Stimulated activated CD4-positive, alpha-beta T cell treated with anti-CD3 and anti-CD28 coated beads, Interleukin-1b, Interleukin-23, amount 100 ng/mL, for 4 hours (primary cell): ENCODE data around the gene INPP5A.
"Not testable (repeated sequence)": the region's sequence is repeated elsewhere in the genome, so short reads cannot be mapped to it uniquely, and the experiment has no call there.

Experiments used
- DNase-seq, 2 donors: peaks; one replicate each; pipeline ENCODE4 v3.0.0-alpha.2; 2020; ENCODE audit warnings: low read depth in 2 of 2

The INPP5A gene

DNA sequence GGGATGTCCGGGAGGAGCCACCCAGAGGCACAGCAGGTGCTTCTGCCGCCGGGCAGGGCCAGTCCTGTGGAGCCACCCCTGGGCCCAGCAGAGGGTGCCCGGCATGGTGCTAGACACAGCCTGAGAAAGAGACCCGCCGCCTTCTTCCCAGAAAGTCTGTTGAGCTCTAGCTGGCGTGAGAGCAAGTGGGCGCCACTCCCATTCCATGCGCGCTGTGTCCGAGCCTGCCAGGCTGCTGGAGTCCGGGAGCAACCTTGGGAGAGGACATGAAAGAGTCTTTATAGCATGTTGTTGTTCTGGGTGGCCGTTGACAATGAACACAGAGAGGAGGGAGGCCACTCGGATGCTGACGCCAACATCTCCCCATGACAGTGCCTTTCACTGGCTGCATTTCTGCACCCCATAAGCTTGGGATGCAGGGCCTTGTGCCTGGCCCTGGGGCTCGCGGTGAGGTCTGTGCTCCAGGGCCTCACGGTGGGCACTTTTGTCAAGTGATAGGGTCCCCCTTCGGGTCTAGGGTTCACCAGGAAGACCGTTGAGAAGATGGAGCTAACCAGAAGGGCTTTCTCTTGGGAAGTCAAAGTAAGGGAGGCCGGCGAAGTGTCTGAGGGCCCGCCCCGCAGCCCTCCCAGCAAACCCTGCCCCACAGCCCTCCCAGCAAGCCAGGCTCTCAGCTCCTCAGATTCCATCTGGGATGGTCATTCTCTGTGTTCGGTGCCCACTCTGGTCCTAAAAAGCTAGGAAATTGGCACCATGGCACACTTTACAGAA lies 201.1 kb downstream of the INPP5A start:
- DNase-seq = no peak

GRCh38 chr10:132739225-132739613 lies 201.6 kb downstream of the INPP5A start:
- no peak for DNase-seq

GRCh38 chr10:132740588-132740987 lies 203.0 kb downstream of the INPP5A start:
- DNase-seq = no peak

DNA sequence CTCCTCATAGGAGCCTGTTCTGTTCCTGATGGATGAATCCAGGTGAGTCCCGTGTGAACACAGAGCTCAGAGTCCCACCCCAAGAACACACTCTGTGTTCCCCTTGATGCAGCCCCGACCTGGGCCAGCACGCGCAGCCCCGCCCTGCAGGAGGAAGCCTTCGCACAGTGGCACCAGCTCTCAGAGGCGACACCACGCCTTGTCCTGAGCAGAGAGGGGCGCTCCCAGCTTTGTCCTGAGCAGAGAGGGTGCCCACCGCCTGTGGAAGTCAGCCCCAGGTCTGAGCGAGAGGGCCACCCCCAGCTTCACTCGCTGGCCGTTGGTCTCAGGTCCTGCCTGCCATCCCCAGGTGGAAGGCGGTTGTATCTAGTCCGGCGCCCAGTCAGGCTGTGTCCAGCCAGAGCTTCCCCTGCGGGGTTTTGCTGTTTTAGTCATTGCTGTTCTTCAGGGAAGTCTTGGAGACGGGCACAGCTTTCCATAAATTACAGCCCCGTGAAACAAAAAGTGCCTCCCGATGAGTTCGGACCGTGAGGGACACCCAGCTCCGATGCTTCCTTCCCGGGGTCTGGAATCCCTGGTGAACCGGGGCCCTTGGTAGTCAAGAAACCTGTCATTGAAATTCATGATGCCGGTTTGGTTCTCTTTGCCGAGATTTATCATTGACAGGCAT lies 204.7 kb downstream of the INPP5A start:
- no peak for DNase-seq

GRCh38 chr10:132742837-132743194 lies 205.2 kb downstream of the INPP5A start:
- no peak for DNase-seq

GRCh38 chr10:132743196-132743924 lies 205.8 kb downstream of the INPP5A start:
- not testable (repeated sequence) for DNase-seq

DNA sequence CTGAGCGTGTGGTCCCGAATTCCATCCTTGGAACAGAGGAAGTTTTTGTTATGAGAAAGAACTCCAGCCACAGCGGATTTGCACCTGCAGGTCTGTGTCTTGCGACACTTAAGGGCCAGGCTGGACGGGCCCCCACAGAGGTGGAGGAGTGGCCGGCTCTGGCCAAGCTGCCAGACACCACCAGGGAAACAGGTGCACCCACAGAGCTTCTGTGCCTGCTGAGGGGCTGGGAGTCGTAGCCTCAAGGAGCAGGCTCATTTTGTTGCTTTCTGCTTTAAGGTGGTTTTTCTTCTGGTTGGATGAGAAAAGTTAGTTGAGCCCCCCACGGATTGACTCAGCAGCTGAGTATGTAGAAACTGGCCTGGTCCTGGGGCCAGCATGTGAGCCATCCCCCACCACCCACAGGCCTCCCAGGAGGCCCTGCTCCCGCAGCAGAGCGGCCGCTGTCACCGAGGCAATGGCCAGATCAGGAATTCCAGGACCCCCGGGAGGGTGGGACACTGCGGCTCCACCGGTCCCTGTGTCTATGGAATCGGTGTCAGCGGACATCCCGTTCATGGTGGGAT lies 206.4 kb downstream of the INPP5A start:
- DNase-seq = no peak

DNA sequence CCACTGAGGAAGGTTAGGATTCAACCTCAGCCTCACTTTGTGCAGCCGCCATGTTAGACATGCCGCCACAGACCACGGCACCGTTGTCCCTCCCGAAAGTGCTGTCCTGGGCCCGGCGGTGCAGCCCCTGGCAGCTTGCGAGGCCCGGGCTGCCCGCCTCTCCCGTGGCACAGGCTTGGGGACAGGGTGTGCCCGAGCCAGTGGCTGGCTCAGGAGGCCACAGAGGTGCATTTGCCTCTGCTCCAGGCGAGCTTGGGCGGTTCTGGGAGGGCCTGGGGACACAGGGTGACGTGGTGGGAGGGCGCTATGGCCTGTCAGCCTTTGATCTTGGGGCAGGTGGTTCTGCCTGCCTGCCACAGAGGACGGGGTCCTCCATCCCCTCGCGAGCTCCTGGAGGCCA lies 207.3 kb downstream of the INPP5A start:
- DNase-seq = no peak

DNA sequence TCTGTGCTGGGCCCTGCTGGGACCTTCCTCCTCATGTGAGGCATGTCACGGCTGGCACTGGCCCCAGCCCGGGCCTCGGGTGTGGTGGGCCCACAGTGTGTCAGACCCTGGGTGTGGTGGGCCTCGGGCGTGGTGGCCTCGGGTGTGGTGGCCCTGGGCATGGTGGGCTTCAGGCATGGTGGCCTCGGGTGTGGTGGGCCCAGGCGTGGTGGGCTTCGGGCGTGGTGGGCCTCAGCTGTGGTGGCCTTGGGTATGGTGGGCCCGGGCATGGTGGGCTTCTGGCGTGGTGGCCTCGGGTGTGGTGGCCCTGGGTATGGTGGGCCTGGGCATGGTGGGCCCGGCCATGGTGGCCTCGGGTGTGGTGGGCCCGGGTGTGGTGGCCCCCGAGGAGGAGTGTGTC lies 207.9 kb downstream of the INPP5A start:
- DNase-seq = no peak

- DNase-seq = no peak
Measured at GRCh38 chr10:132745971-132746370, 208.4 kb downstream of the INPP5A start.

DNA sequence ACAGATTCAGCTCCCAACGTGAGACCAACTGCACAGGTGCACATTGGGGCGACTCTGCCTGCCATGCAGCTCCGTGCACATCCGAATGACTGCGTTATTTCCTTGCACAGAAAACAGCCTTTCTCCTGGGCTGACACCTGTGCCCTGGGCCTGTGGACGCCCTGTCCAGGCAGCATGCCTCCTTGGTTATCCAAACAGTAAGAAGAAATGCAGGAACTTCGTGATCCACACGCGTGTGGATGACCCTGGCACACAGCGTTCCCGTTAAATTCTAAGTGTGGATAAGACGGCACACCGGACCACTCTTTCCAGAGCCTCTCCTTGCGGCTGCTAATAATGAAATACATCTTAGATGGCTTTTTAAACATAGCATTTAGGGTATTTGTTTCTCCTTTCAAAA lies 208.8 kb downstream of the INPP5A start:
- DNase-seq = no peak

- no peak for DNase-seq
Measured at GRCh38 chr10:132746801-132747625, 209.4 kb downstream of the INPP5A start.

DNA sequence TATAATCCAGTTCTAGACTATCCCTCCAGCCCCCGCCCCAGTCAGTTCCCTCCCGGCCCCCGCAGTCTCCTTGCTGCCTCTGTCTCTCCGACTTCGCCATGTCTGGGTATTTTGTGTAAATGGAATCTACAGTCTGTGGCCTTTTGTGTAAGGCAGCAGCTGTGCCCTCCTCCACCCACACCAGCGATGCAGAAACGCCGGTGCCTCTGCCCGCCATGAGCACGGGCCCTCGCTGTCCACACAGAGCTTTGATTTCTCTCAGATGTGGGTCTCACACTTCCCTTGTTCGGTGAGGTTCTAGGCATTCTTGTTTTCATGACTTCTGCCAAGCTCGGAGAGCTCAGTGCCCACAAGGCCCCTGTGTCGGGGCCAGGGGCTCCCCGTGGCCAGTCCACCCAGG lies 210.5 kb downstream of the INPP5A start:
- no peak for DNase-seq

DNA sequence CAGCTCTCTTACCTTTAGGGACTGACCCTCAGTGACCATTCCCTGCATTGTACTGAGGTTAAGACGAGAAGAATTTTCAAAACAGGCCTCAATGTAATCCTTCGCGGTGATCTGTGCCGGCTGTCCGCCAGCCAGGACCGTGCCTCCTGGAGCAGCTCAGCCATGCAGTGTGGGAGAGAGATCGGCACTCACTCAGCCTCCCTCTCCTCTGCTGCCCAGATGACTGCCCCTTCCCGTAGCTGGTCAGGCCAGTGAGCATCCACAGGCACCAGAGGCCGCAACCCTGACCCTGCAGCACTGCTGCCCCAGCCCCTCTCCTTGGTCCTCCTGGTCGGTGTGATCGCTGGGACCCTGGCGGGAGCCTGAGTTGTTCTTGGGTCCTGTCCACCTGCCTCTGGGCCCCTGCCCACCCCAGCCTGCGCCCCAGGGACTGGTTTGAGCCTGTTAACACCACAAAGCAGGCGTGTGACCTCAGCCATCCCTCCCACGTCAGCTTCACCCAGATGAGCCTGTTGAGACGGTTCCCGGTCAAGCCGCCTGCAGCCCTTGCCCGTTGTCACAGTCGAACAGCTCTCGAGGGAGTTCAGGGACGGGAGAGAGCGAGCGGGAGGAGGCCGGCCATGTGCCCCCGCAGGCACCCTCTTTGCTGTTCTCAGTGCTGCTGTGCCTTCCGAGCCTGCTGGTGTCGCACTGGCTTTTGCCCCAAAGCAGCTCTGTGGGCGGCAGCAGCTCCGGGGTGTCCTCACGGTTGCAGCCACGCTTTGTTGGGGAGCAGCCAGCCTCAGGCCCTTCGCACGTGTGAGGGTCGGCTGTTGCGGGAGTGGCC lies 211.2 kb downstream of the INPP5A start:
- DNase-seq = no peak

DNA sequence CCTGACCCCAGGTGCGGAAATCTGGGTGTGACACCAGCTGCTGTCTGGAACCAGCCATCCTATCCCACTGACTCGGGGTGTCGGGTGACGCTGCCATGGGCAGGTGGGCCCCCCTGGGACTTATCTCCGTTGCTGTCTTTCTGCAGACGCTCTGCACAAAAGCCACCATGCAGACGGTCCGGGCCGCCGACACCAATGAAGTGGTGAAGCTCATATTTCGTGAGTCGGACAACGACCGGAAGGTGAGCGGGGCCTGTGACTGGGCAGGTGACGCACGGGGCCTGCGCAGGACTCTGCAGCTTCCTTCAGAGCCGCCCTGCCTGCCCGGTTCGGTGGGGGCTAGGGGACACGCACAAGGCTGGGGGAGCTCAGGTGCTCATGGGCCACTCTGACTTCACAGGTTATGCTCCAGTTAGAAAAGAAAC lies 211.8 kb downstream of the INPP5A start:
- DNase-seq = no peak

DNA sequence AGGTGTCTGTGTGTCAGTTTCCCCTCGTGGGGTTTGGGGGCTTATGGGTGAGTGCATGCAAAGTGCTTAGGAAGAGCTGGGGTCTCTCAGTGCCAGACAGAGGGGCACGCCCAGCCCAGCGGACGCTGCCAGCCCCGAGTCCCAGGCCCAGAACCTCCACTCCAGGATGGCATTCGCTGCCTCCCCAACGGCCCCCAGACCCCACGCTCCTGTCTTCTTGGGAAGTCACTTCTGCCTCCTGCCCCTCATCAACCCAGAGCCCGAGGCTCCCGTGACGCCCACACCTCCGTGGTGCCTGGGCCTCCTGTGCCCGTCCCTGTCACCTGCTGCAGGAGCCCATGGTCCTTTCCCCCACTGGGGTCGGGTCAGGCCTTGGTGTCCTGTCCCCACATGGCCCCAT lies 213.3 kb downstream of the INPP5A start:
- no peak for DNase-seq

- no peak for DNase-seq
Measured at GRCh38 chr10:132752378-132752777, 214.8 kb downstream of the INPP5A start.

- no peak for DNase-seq
Measured at GRCh38 chr10:132752961-132753360, 215.4 kb downstream of the INPP5A start.

- DNase-seq = no peak
Measured at GRCh38 chr10:132753596-132753995, 216.0 kb downstream of the INPP5A start.

GRCh38 chr10:132754071-132754470 lies 216.5 kb downstream of the INPP5A start:
- DNase-seq = no peak
